Measurements from ENCODE around the gene PARP15.

Gene PARP15

GRCh38 chr3:122660297-122660974 is 83.0 kb downstream of the PARP15 start:
- no peak overlapping the region for H3K4me3 ChIP-seq (ENCODE audit: low read depth, low read length)
- TF ChIP-seq CTCF (IDR thresholded peaks at IDR 0.05; ENCODE audit: low read depth, low read length): no peak

- TF ChIP-seq CTCF (IDR thresholded peaks at IDR 0.05; ENCODE audit: low read depth, low read length): no peak
- H3K4me3 ChIP-seq (ENCODE audit: low read depth, low read length): no peak overlapping the region
Observed at GRCh38 chr3:122661633-122662032, 84.2 kb downstream of the PARP15 start.

- no peak overlapping the region for H3K4me3 ChIP-seq (ENCODE audit: low read depth, low read length)
- TF ChIP-seq CTCF (IDR thresholded peaks at IDR 0.05; ENCODE audit: low read depth, low read length): no peak
Observed at GRCh38 chr3:122662505-122662904, 85.1 kb downstream of the PARP15 start.

GRCh38 chr3:122665226-122665786 is 87.9 kb downstream of the PARP15 start:
- no peak for TF ChIP-seq CTCF (IDR thresholded peaks at IDR 0.05; ENCODE audit: low read depth, low read length)
- H3K4me3 ChIP-seq (ENCODE audit: low read depth, low read length): no peak overlapping the region

GRCh38 chr3:122665881-122666280 is 88.4 kb downstream of the PARP15 start:
- TF ChIP-seq CTCF (IDR thresholded peaks at IDR 0.05; ENCODE audit: low read depth, low read length): no peak
- H3K4me3 ChIP-seq (ENCODE audit: low read depth, low read length): no peak overlapping the region

- TF ChIP-seq CTCF (IDR thresholded peaks at IDR 0.05; ENCODE audit: low read depth, low read length): no peak
- H3K4me3 ChIP-seq (ENCODE audit: low read depth, low read length): no peak overlapping the region
Observed at GRCh38 chr3:122668930-122669730, 91.7 kb downstream of the PARP15 start.

GRCh38 chr3:122671553-122671952 is 94.1 kb downstream of the PARP15 start:
- H3K4me3 ChIP-seq (ENCODE audit: low read depth, low read length): no peak overlapping the region
- TF ChIP-seq CTCF (IDR thresholded peaks at IDR 0.05; ENCODE audit: low read depth, low read length): no peak
